K562 (cell line): ENCODE results near the gene ZKSCAN3. TPM values are rescaled to one million over a fixed set of nuclear protein-coding genes. Genes with fewer than 3 reads are reported as not detected.

Experiments used
- GATAD2B ChIP-seq: fragments of 450-650 bp; IDR thresholded peaks from 2 replicates; pipeline ENCODE4 v1.6.1; 2017; ENCODE audit warnings: mild to moderate bottlenecking, borderline replicate concordance
- ILF3 ChIP-seq: fragments of 450-650 bp; IDR thresholded peaks from 2 replicates; pipeline ENCODE4 v1.6.1; 2018; ENCODE audit warnings: antibody characterized with exemption, mild to moderate bottlenecking, moderate library complexity, borderline replicate concordance
- JUND ChIP-seq, 2 experiments: IDR thresholded peaks; 2 replicates in 1 of 2; 3 replicates in 1 of 2; pipeline ENCODE4 v1.6.1; 2011; ENCODE audit warnings: borderline replicate concordance in 2 of 2, low read depth in 2 of 2, low read length in 2 of 2, improper control_type of control experiment in 1 of 2, missing biosample characterization in 1 of 2, missing genetic modification characterization in 1 of 2, missing genetic modification reagents in 1 of 2
- MNT ChIP-seq, 2 experiments: fragments of 450-650 bp; conservative IDR thresholded peaks; 2 replicates each; pipeline ENCODE4 v1.6.1; 2017; ENCODE audit warnings: mild to moderate bottlenecking in 2 of 2, moderate library complexity in 2 of 2
- NFATC3 ChIP-seq: fragments of 450-650 bp; IDR thresholded peaks from 2 replicates; pipeline ENCODE4 v1.6.1; 2017; ENCODE audit warnings: mild to moderate bottlenecking
- NFYB ChIP-seq: IDR thresholded peaks from 2 replicates; pipeline ENCODE4 v1.6.1; 2011; ENCODE audit warnings: mild to moderate bottlenecking, moderate library complexity; ENCODE audit not compliant: insufficient read length; ENCODE audit errors: extremely low read depth
- PHF8 ChIP-seq: fragments of 200-600 bp; sonication (generic); IDR thresholded peaks from 2 replicates; pipeline ENCODE4 v1.6.1; 2012; ENCODE audit warnings: mixed run types, mild to moderate bottlenecking, inconsistent platforms, low read length, moderate library complexity, borderline replicate concordance
- RAD21 ChIP-seq, 2 experiments: fragments of 250-450 bp in 1 of 2; fragments of 450-650 bp in 1 of 2; sonication (Bioruptor Pico) in 1 of 2; formaldehyde crosslinking in 1 of 2; IDR thresholded peaks in 1 of 2; conservative IDR thresholded peaks in 1 of 2; 2 replicates each; pipeline versions ENCODE4 v1.4.0 to v1.8.0; 2020 to 2022; ENCODE audit warnings: mild to moderate bottlenecking in 2 of 2, moderate library complexity in 1 of 2
- ZBTB8A ChIP-seq: fragments of 450-650 bp; IDR thresholded peaks from 2 replicates; pipeline ENCODE4 v1.6.1; 2018; ENCODE audit warnings: mild to moderate bottlenecking, moderate library complexity; ENCODE audit not compliant: partially characterized antibody
- ZNF609 ChIP-seq: sonication (generic); formaldehyde crosslinking; IDR thresholded peaks from 2 replicates; pipeline ENCODE4 v1.8.1; 2023; ENCODE audit warnings: missing genetic modification reagents, mild to moderate bottlenecking, borderline replicate concordance
- ZNF75A ChIP-seq: fragments of 450-650 bp; formaldehyde crosslinking; IDR thresholded peaks from 2 replicates; pipeline ENCODE4 v1.4.0; 2020; ENCODE audit warnings: mild to moderate bottlenecking
- polyA plus RNA-seq, 8 experiments: library from polyadenylated mRNA; depleted of rRNA in 4 of 8; stranded (reverse) in 5 of 8; unstranded in 3 of 8; fragments of >200 nt; fragmentation: Nextera tagmentation in 2 of 8; fragmentation: Illumina TruSeq in 1 of 8; extraction: Ambion mirVana in 2 of 8; extraction: Trizol in 1 of 8; gene quantifications; 2 replicates each; pipeline versions ENCODE4 v1.2.1 to v1.2.3, GENCODE V29; 2011 to 2014; ENCODE audit warnings: inconsistent platforms in 1 of 8, missing spikeins in 1 of 8
- total RNA-seq, 7 experiments: library from RNA; depleted of rRNA in 6 of 7; stranded (reverse); fragments of >200 nt in 6 of 7; fragmentation: Illumina TruSeq in 2 of 7; extraction: Trizol in 2 of 7; gene quantifications; 2 replicates each; pipeline versions ENCODE4 v1.2.1 to v1.2.3, GENCODE V29; 2011 to 2021; ENCODE audit warnings: low replicate concordance in 1 of 7

ZKSCAN3 gene
- total and polyA plus RNA-seq, 9 of the 15 experiments (the other 6 are each of a cell fraction or from before 2014, with no cell fraction given) = 3.0 to 12.4 (median 10.2) TPM

- TF ChIP-seq ZNF609 (CRISPR knock-in tag) = no peak
- peak in 1 of 2 experiments; percentile 25; a peak in 1 of 4 replicates for TF ChIP-seq RAD21 (CRISPR knock-in tag; conservative IDR thresholded peaks at IDR 0.05 in 1 of 2, IDR thresholded peaks at IDR 0.05 in 1 of 2)
- TF ChIP-seq ZBTB8A = peak; percentile 53
- TF ChIP-seq PHF8 = no peak
- TF ChIP-seq JUND (IDR thresholded peaks at IDR 0.05; ENCODE audit: borderline replicate concordance, low read depth, low read length) = no peak
- TF ChIP-seq JUND (tag; IDR thresholded peaks at IDR 0.05; ENCODE audit: borderline replicate concordance, low read depth, low read length) = 0 out of 3 replicates have a peak, but pooled peaks have one; percentile 37
- TF ChIP-seq NFATC3 = peak; percentile 37; the same call in 1 of the 2 replicates
- peak; percentile 69; the same call in 1 of the 2 replicates for TF ChIP-seq ILF3
- no peak for TF ChIP-seq NFYB
- peak; percentile 61; the same call in 1 of the 2 replicates for TF ChIP-seq GATAD2B
- TF ChIP-seq MNT (conservative IDR thresholded peaks at IDR 0.05) = peak in 1 of 2 experiments; percentile 41; a peak in 2 of 4 replicates
- no peak for TF ChIP-seq ZNF75A (CRISPR knock-in tag)
Observed at GRCh38 chr6:28349344-28349891, 329 bp upstream of the ZKSCAN3 start (continued).
